Keratinocyte (primary cell): ENCODE data around the gene AKAP6.

Source experiments
- EZH2 ChIP-seq: IDR thresholded peaks from one replicate; pipeline ENCODE4 v1.6.1; 2012; ENCODE audit warnings: inconsistent platforms, mild to moderate bottlenecking, low read length, moderate library complexity
- TF ChIP-seq, protein P1 (sequence below), 3 experiments: IDR thresholded peaks in 1 of 3; conservative IDR thresholded peaks in 1 of 3; optimal IDR thresholded peaks in 1 of 3; 2 replicates in 2 of 3; 3 replicates in 1 of 3; pipeline versions ENCODE3 to v1.5.1; 2011; ENCODE audit warnings: low read length in 3 of 3, mild to moderate bottlenecking in 3 of 3, moderate library complexity in 2 of 3, control low read depth in 1 of 3, inconsistent platforms in 1 of 3; ENCODE audit not compliant: insufficient read depth in 2 of 3; ENCODE audit errors: extremely low read depth in 1 of 3

GRCh38 chr14:32667791-32668190 lies 338.7 kb downstream of the AKAP6 start:
- TF ChIP-seq, protein P1, sequence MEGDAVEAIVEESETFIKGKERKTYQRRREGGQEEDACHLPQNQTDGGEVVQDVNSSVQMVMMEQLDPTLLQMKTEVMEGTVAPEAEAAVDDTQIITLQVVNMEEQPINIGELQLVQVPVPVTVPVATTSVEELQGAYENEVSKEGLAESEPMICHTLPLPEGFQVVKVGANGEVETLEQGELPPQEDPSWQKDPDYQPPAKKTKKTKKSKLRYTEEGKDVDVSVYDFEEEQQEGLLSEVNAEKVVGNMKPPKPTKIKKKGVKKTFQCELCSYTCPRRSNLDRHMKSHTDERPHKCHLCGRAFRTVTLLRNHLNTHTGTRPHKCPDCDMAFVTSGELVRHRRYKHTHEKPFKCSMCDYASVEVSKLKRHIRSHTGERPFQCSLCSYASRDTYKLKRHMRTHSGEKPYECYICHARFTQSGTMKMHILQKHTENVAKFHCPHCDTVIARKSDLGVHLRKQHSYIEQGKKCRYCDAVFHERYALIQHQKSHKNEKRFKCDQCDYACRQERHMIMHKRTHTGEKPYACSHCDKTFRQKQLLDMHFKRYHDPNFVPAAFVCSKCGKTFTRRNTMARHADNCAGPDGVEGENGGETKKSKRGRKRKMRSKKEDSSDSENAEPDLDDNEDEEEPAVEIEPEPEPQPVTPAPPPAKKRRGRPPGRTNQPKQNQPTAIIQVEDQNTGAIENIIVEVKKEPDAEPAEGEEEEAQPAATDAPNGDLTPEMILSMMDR (optimal IDR thresholded peaks at IDR 0.05 in 1 of 3, IDR thresholded peaks at IDR 0.05 in 1 of 3, conservative IDR thresholded peaks at IDR 0.05 in 1 of 3; ENCODE audit: extremely low read depth in 1 of 3, insufficient read depth in 2 of 3, low read length in 3 of 3) = no peak
- no peak for TF ChIP-seq EZH2
